GM18511 (cell line): Measurements from ENCODE around the gene OSBPL6.

Source experiments
- ATAC-seq: cut with Tn5 transposase; IDR thresholded peaks from one replicate; pipeline ENCODE4 v1.9.1; 2021; ENCODE audit warnings: mild to moderate bottlenecking, moderate library complexity; ENCODE audit not compliant: unreplicated experiment

OSBPL6 gene

GRCh38 chr2:178269438-178270224 is 75.3 kb downstream of the OSBPL6 start:
- ATAC-seq, result no peak

- ATAC-seq, result no peak
Observed at GRCh38 chr2:178270338-178270737, 76.0 kb downstream of the OSBPL6 start.

- no peak for ATAC-seq
Observed at GRCh38 chr2:178271094-178271493, 76.8 kb downstream of the OSBPL6 start.

- no peak for ATAC-seq
Observed at GRCh38 chr2:178271629-178272333, 77.5 kb downstream of the OSBPL6 start.

GRCh38 chr2:178273787-178274360 is 79.6 kb downstream of the OSBPL6 start:
- no peak for ATAC-seq

- ATAC-seq, result no peak
Observed at GRCh38 chr2:178275600-178275999, 81.3 kb downstream of the OSBPL6 start.

GRCh38 chr2:178277741-178278197 is 83.5 kb downstream of the OSBPL6 start:
- ATAC-seq, result no peak

GRCh38 chr2:178279142-178279541 is 84.8 kb downstream of the OSBPL6 start:
- ATAC-seq, result no peak

- ATAC-seq, result no peak
Observed at GRCh38 chr2:178279636-178280035, 85.3 kb downstream of the OSBPL6 start.

- peak; percentile 92 for ATAC-seq
Observed at GRCh38 chr2:178280244-178280852, 86.0 kb downstream of the OSBPL6 start.

GRCh38 chr2:178282075-178282815 is 87.9 kb downstream of the OSBPL6 start:
- ATAC-seq, result no peak

GRCh38 chr2:178283341-178283918 is 89.1 kb downstream of the OSBPL6 start:
- no peak for ATAC-seq

- ATAC-seq, result no peak
Observed at GRCh38 chr2:178284613-178285286, 90.4 kb downstream of the OSBPL6 start.

- no peak for ATAC-seq
Observed at GRCh38 chr2:178285287-178285615, 90.9 kb downstream of the OSBPL6 start.

- no peak for ATAC-seq
Observed at GRCh38 chr2:178286636-178287035, 92.3 kb downstream of the OSBPL6 start.

GRCh38 chr2:178287652-178288344 is 93.5 kb downstream of the OSBPL6 start:
- ATAC-seq, result no peak

GRCh38 chr2:178291703-178292102 is 97.4 kb downstream of the OSBPL6 start:
- no peak for ATAC-seq

- no peak for ATAC-seq
Observed at GRCh38 chr2:178292586-178292985, 98.3 kb downstream of the OSBPL6 start.

GRCh38 chr2:178295115-178295514 is 100.8 kb downstream of the OSBPL6 start:
- no peak for ATAC-seq
